Measurements from ENCODE around the gene GABRD. TPM values are rescaled to one million over a fixed set of nuclear protein-coding genes. Genes with fewer than 3 reads are reported as not detected.

Gene GABRD
- total RNA-seq, 1 experiment from 2014 or later, result 15.6 TPM

DNA sequence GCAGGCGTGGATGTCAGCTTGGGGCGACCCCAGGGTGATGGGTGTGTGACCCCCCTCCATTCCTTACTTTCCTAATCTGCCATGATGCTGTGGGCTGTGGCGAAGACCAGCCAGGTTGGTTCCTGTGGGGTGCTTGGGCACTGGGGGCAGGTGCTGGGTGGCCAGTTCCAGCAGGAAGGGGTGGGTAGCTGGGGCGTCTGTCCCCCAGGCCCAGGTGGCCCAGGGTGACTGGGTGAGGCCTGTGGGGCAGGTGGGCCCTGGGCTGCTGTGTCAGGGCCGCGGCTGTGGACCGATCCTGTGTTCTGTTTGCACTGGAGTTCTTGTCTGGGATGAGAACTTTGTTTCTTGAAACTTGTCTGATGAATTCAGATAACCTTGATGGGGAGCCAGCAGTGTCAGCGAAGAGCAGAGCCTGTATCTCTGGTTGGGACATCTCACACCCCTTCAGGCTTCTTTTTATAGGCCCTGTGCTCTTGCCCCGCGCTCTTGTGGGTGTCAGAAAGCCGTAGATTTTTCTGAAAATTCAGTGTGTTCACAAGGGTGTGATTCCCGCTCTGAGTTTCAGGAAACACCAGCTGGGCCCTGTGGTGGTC, 34.7 kb downstream of the GABRD start:
- peaks cover 36% of the 10 kb centered on the region for H3K79me2 ChIP-seq (ENCODE audit: insufficient read depth, low read length)
- ChIA-PET CTCF (no interaction called here), POLR2A (no interaction called here), RAD21 (ENCODE audit: low non-redundant PET in 1 of 2, low total read pairs in 2 of 2, uncharacterized antibody in 2 of 2, unreplicated experiment in 2 of 2) (no interaction called here)
- H3K9ac ChIP-seq (ENCODE audit: low read length), result no peak overlapping the region
- H3K27me3 ChIP-seq (ENCODE audit: insufficient read depth, low read length), result no peaks in the 10 kb centered on the region
- ATAC-seq (no peak), DNase-seq (ENCODE audit: low read depth, low spot score) (no peak)
- TF ChIP-seq, protein P1, sequence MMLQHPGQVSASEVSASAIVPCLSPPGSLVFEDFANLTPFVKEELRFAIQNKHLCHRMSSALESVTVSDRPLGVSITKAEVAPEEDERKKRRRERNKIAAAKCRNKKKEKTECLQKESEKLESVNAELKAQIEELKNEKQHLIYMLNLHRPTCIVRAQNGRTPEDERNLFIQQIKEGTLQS (IDR thresholded peaks at IDR 0.05), result no peak
- TF ChIP-seq SIN3A (IDR thresholded peaks at IDR 0.05; ENCODE audit: low read depth) (no peak), ZNF274 (IDR thresholded peaks at IDR 0.05; ENCODE audit: low read depth, low read length) (no peak)
- TF ChIP-seq, protein P2, sequence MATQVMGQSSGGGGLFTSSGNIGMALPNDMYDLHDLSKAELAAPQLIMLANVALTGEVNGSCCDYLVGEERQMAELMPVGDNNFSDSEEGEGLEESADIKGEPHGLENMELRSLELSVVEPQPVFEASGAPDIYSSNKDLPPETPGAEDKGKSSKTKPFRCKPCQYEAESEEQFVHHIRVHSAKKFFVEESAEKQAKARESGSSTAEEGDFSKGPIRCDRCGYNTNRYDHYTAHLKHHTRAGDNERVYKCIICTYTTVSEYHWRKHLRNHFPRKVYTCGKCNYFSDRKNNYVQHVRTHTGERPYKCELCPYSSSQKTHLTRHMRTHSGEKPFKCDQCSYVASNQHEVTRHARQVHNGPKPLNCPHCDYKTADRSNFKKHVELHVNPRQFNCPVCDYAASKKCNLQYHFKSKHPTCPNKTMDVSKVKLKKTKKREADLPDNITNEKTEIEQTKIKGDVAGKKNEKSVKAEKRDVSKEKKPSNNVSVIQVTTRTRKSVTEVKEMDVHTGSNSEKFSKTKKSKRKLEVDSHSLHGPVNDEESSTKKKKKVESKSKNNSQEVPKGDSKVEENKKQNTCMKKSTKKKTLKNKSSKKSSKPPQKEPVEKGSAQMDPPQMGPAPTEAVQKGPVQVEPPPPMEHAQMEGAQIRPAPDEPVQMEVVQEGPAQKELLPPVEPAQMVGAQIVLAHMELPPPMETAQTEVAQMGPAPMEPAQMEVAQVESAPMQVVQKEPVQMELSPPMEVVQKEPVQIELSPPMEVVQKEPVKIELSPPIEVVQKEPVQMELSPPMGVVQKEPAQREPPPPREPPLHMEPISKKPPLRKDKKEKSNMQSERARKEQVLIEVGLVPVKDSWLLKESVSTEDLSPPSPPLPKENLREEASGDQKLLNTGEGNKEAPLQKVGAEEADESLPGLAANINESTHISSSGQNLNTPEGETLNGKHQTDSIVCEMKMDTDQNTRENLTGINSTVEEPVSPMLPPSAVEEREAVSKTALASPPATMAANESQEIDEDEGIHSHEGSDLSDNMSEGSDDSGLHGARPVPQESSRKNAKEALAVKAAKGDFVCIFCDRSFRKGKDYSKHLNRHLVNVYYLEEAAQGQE (IDR thresholded peaks at IDR 0.05; ENCODE audit: low read depth), result no peak
- no TSS peak for BruUV-seq (replicated peaks)
- no peaks in the 10 kb centered on the region for H3K9me2 ChIP-seq (ENCODE audit: insufficient read depth)
- intact Hi-C loops (cut with micrococcal nuclease), result no loop called here
- H4K20me1 ChIP-seq (ENCODE audit: insufficient read depth), result no peaks in the 10 kb centered on the region
- no peaks in the 10 kb centered on the region for H3K9me3 ChIP-seq (ENCODE audit: control insufficient read depth in 1 of 2, insufficient read depth in 1 of 2, low read depth in 1 of 2, low read length in 2 of 2)
- peak overlapping the region; percentile 90 for H3K4me2 ChIP-seq (ENCODE audit: low read length)
- H3K27ac ChIP-seq (ENCODE audit: low read depth, low read length), result peak overlapping the region; percentile 14; the same call in 1 of the 2 replicates
- H3K4me1 ChIP-seq (ENCODE audit: control insufficient read depth in 1 of 2, insufficient read depth in 2 of 2, low read length in 2 of 2), result peaks cover 26 to 39% of the 10 kb centered on the region in 2 experiments
- H3K4me3 ChIP-seq (replicated peaks in 1 of 2; ENCODE audit: low read depth in 1 of 2, low read length in 2 of 2), result no peak overlapping the region
- H3K36me3 ChIP-seq (ENCODE audit: control insufficient read depth in 1 of 2, insufficient read depth in 2 of 2, low read length in 2 of 2), result peaks cover 5 to 12% of the 10 kb centered on the region in 2 experiments; a peak in 2 of 4 replicates
- H2AFZ ChIP-seq (ENCODE audit: low read depth, low read length, poor library complexity, severe bottlenecking), result no peak overlapping the region

DNA sequence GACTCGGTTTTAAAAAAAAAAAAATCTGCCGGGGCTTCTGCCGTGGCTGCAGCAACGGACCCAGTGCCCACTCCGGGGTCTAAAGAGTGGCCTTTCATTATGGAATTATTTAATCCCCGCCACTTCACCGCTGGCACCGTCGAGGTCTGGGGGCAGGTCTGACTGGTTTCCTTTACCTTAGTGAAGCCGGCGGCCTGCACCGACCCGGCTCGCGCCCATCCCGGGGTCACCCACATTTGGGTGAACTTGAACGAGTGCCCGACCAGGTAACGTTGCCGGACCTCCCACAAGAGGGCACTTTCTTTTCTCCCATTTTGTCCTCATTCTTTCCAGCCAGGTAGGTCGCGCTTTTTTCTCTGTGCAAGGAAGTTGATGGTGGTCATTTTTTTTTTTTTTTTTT, 35.4 kb downstream of the GABRD start:
- ChIA-PET POLR2A (no interaction called here), RAD21 (ENCODE audit: low non-redundant PET in 1 of 2, low total read pairs in 2 of 2, uncharacterized antibody in 2 of 2, unreplicated experiment in 2 of 2) (no interaction called here), CTCF (no interaction called here)
- intact Hi-C loops (cut with micrococcal nuclease), result no loop called here
- H3K36me3 ChIP-seq (ENCODE audit: control insufficient read depth in 1 of 2, insufficient read depth in 2 of 2, low read length in 2 of 2), result peaks cover 5 to 12% of the 10 kb centered on the region in 2 experiments; a peak in 2 of 4 replicates
- no peak overlapping the region for H3K9ac ChIP-seq (ENCODE audit: low read length)
- H3K27me3 ChIP-seq (ENCODE audit: insufficient read depth, low read length), result no peaks in the 10 kb centered on the region
- H3K4me1 ChIP-seq (ENCODE audit: control insufficient read depth in 1 of 2, insufficient read depth in 2 of 2, low read length in 2 of 2), result peaks cover 20 to 32% of the 10 kb centered on the region in 2 experiments
- H3K4me3 ChIP-seq (replicated peaks in 1 of 2; ENCODE audit: low read depth in 1 of 2, low read length in 2 of 2), result no peak overlapping the region
- no peak for DNase-seq (ENCODE audit: low read depth, low spot score)
- TF ChIP-seq ZFX (IDR thresholded peaks at IDR 0.05) (no peak), EGR1 (IDR thresholded peaks at IDR 0.05; ENCODE audit: low read depth) (no peak), EZH2 (IDR thresholded peaks at IDR 0.05) (no peak), ZNF274 (IDR thresholded peaks at IDR 0.05; ENCODE audit: low read depth, low read length) (no peak), CEBPB (IDR thresholded peaks at IDR 0.05; ENCODE audit: low read depth) (no peak), POLR2AphosphoS5 (IDR thresholded peaks at IDR 0.05; ENCODE audit: low read depth, low read length) (no peak), YY1 (IDR thresholded peaks at IDR 0.05; ENCODE audit: extremely low read depth, insufficient replicate concordance, low read depth, low read length) (no peak), TCF7L2 (IDR thresholded peaks at IDR 0.05; ENCODE audit: borderline replicate concordance, extremely low read depth, insufficient read depth, insufficient read length) (no peak), SP1 (IDR thresholded peaks at IDR 0.05; ENCODE audit: low read depth) (no peak)
- TF ChIP-seq, protein P3, sequence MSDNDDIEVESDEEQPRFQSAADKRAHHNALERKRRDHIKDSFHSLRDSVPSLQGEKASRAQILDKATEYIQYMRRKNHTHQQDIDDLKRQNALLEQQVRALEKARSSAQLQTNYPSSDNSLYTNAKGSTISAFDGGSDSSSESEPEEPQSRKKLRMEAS (IDR thresholded peaks at IDR 0.05), result no peak
- no peak overlapping the region for H3K4me2 ChIP-seq (ENCODE audit: low read length)
- no peak for ATAC-seq
- H4K20me1 ChIP-seq (ENCODE audit: insufficient read depth), result no peaks in the 10 kb centered on the region
- no peaks in the 10 kb centered on the region for H3K9me2 ChIP-seq (ENCODE audit: insufficient read depth)
- H3K79me2 ChIP-seq (ENCODE audit: insufficient read depth, low read length), result peaks cover 36% of the 10 kb centered on the region
- H3K27ac ChIP-seq (ENCODE audit: low read depth, low read length), result no peak overlapping the region
- no peak overlapping the region for H2AFZ ChIP-seq (ENCODE audit: low read depth, low read length, poor library complexity, severe bottlenecking)
- no TSS peak for BruUV-seq (replicated peaks)
- H3K9me3 ChIP-seq (ENCODE audit: control insufficient read depth in 1 of 2, insufficient read depth in 1 of 2, low read depth in 1 of 2, low read length in 2 of 2), result no peaks in the 10 kb centered on the region
